Ishikawa (cell line): ENCODE measurements around the gene LEKR1.

Experiments used
- EP300 ChIP-seq: IDR thresholded peaks from 2 replicates; pipeline ENCODE4 v1.6.1; 2012; ENCODE audit warnings: borderline replicate concordance
- FOXM1 ChIP-seq: IDR thresholded peaks from 2 replicates; pipeline ENCODE4 v1.6.1; 2012; ENCODE audit warnings: low read depth, borderline replicate concordance
- NFIC ChIP-seq: IDR thresholded peaks from 2 replicates; pipeline ENCODE4 v1.6.1; 2012
- RAD21 ChIP-seq: IDR thresholded peaks from 2 replicates; pipeline ENCODE4 v1.6.1; 2012; ENCODE audit warnings: low read depth
- REST ChIP-seq: IDR thresholded peaks from 2 replicates; pipeline ENCODE4 v1.6.1; 2012; ENCODE audit warnings: low read depth, mild to moderate bottlenecking
- TAF1 ChIP-seq: IDR thresholded peaks from 2 replicates; pipeline ENCODE4 v1.6.1; 2012; ENCODE audit warnings: low read depth, mild to moderate bottlenecking
- TEAD4 ChIP-seq: IDR thresholded peaks from 2 replicates; pipeline ENCODE4 v1.6.1; 2012
- USF1 ChIP-seq: IDR thresholded peaks from 2 replicates; pipeline ENCODE4 v1.6.1; 2012
- ZBTB7A ChIP-seq: IDR thresholded peaks from 2 replicates; pipeline ENCODE4 v1.6.1; 2012; ENCODE audit warnings: low read depth

DNA sequence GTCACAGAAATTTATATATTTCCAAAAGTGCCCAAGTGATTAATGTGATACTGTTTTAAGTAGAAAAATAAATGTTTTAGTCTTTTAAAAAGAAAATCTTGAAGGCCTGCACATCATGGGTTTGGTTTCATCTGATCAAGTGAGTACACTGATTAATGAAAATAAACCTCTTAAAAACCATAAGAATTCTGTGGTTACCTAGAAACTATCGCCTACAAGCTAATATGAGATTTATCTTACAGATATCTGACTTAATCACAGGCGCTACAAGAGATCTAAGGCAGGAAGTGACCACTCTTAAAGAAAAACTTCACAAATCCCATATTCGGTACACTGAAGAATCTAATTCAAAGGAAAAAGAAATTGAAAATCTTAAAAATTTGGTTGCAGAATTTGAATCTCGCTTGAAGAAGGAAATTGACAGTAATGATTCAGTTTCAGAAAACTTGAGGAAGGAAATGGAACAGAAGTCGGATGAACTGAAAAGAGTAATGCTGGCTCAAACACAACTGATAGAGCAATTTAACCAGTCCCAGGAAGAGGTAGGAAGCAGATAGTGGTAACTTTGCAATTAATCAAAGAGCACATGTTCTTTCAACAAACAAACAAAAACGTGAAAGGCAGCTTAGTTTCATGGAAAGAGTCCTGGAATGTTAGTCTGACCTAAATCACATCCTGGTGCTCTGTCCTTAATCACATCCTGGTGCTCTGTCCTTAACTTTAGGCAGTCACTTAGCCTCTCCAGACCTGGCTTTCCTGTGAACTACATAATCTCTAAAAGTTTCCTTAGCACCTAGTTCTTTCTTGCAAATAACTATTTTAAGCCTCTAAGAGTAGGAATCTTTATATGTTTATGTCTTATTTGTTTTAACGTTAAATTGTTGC is 201.9 kb downstream of the LEKR1 start:
- TF ChIP-seq NFIC, result no peak
- TF ChIP-seq RAD21, result no peak
- no peak for TF ChIP-seq ZBTB7A
- no peak for TF ChIP-seq USF1
- no peak for TF ChIP-seq TEAD4
- no peak for TF ChIP-seq EP300
- no peak for TF ChIP-seq TAF1
- TF ChIP-seq REST, result no peak
- no peak for TF ChIP-seq FOXM1
